ENCODE results near the gene CSMD2. TPM values are rescaled to one million over a fixed set of nuclear protein-coding genes. Genes with fewer than 3 reads are reported as not detected.

The CSMD2 gene
- total RNA-seq, 3 donors from 2014 or later: 0.12 to 0.41 (median 0.28) TPM

GRCh38 chr1:34115233-34115632, 49.8 kb downstream of the CSMD2 start:
- ATAC-seq (no peak), DNase-seq (no peak)
- no peak for TF ChIP-seq CTCF (IDR thresholded peaks at IDR 0.05)
- intact Hi-C loops (cut with DNase I, micrococcal nuclease): no loop called here
- peaks cover 17% of the 10 kb centered on the region for H3K9me3 ChIP-seq
- H3K36me3 ChIP-seq (ENCODE audit: low read depth): no peaks in the 10 kb centered on the region
- no peak overlapping the region for H3K4me3 ChIP-seq
- no peaks in the 10 kb centered on the region for H3K4me1 ChIP-seq (ENCODE audit: low read depth)

- no peak for TF ChIP-seq CTCF (IDR thresholded peaks at IDR 0.05)
- Histone ChIP-seq H3K4me3 (no peak overlapping the region), H3K4me1 (ENCODE audit: low read depth) (no peaks in the 10 kb centered on the region), H3K9me3 (peaks cover 13% of the 10 kb centered on the region), H3K36me3 (ENCODE audit: low read depth) (no peaks in the 10 kb centered on the region)
- ATAC-seq (no peak), DNase-seq (peak in 1 of 3 donors; percentile 2)
- intact Hi-C loops (cut with DNase I, micrococcal nuclease): no loop called here
Observed at GRCh38 chr1:34113887-34114286, 51.1 kb downstream of the CSMD2 start.

GRCh38 chr1:34113362-34113761, 51.7 kb downstream of the CSMD2 start:
- Histone ChIP-seq H3K36me3 (ENCODE audit: low read depth) (no peaks in the 10 kb centered on the region), H3K9me3 (peaks cover 11% of the 10 kb centered on the region), H3K4me3 (no peak overlapping the region), H3K4me1 (ENCODE audit: low read depth) (no peaks in the 10 kb centered on the region)
- no peak for ATAC-seq
- intact Hi-C loops (cut with DNase I, micrococcal nuclease): no loop called here
- DNase-seq: no peak
- TF ChIP-seq CTCF (IDR thresholded peaks at IDR 0.05): no peak

- intact Hi-C loops (cut with DNase I, micrococcal nuclease): no loop called here
- Histone ChIP-seq H3K9me3 (no peaks in the 10 kb centered on the region), H3K4me3 (no peak overlapping the region), H3K36me3 (ENCODE audit: low read depth) (no peaks in the 10 kb centered on the region), H3K4me1 (ENCODE audit: low read depth) (no peaks in the 10 kb centered on the region)
- no peak for DNase-seq
- ATAC-seq: no peak
- no peak for TF ChIP-seq CTCF (IDR thresholded peaks at IDR 0.05)
Observed at GRCh38 chr1:34108711-34109110, 56.3 kb downstream of the CSMD2 start.

GRCh38 chr1:34108269-34108668, 56.8 kb downstream of the CSMD2 start:
- Histone ChIP-seq H3K36me3 (ENCODE audit: low read depth) (no peaks in the 10 kb centered on the region), H3K4me1 (ENCODE audit: low read depth) (no peaks in the 10 kb centered on the region), H3K9me3 (no peaks in the 10 kb centered on the region), H3K4me3 (no peak overlapping the region)
- DNase-seq: no peak
- intact Hi-C loops (cut with DNase I, micrococcal nuclease): no loop called here
- no peak for ATAC-seq
- no peak for TF ChIP-seq CTCF (IDR thresholded peaks at IDR 0.05)

- H3K4me1 ChIP-seq (ENCODE audit: low read depth): no peaks in the 10 kb centered on the region
- TF ChIP-seq CTCF (IDR thresholded peaks at IDR 0.05): no peak
- DNase-seq (no peak), ATAC-seq (no peak)
- no peaks in the 10 kb centered on the region for H3K36me3 ChIP-seq (ENCODE audit: low read depth)
- no peaks in the 10 kb centered on the region for H3K9me3 ChIP-seq
- H3K4me3 ChIP-seq: no peak overlapping the region
- intact Hi-C loops (cut with DNase I, micrococcal nuclease): no loop called here
Observed at GRCh38 chr1:34101151-34101550, 63.9 kb downstream of the CSMD2 start.

All from mucosa of descending colon (tissue), 3 donors.